22Rv1 (cell line): ENCODE results near the gene TMEM229A.

ENCODE experiments used
- CTCF ChIP-seq: fragments of 450-650 bp; IDR thresholded peaks from 2 replicates; pipeline ENCODE4 v1.5.1; 2017; ENCODE audit warnings: mild to moderate bottlenecking
- ZFX ChIP-seq: fragments of 450-650 bp; IDR thresholded peaks from 2 replicates; pipeline ENCODE4 v1.6.1; 2017; ENCODE audit warnings: antibody characterized with exemption, borderline replicate concordance

DNA sequence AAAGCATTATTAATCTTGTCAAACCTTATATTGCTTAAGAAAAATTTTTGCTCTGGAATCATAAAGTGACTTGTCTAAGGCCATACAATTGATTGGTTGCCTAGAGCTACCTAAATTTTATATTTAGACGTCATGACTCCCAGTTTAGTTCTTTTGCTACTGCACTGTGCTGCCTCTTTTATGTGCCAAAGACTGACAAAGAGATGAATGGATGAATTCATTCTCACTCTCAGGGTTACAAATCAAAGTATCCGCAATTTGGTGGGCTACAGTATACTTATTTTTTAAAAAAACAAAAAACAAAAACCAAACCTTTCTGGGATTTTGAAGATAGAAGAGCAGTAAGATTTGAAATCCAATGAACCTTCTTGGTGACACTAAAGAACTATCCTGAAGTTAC is 27.7 kb upstream of the TMEM229A start:
- TF ChIP-seq CTCF (no peak), ZFX (no peak)
